ENCODE measurements around the gene ZMYND15.
A peak's percentile ranks its signal among the peaks of the same experiment; 100 is the strongest.

Gene ZMYND15

DNA sequence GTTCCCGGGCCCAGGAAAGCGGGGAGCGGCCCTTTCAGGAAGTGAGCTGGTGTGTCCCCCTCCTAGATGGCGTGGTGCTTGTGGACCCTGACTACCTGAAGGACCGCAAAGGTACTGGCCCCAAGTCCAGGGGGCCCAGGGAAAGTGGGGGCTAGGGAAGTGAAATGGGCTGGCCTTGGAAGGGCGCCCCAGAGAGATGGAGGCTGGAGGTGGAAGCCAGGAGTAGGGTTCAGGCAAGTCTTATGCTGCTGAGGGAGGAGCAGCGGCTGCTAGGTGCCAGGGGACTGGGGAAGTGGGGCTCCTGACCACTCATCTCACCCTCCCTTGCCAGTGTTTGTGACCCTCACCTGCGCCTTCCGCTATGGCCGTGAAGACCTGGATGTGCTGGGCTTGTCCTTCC lies 23.6 kb upstream of the ZMYND15 start:
- DNase-seq: no peak

DNA sequence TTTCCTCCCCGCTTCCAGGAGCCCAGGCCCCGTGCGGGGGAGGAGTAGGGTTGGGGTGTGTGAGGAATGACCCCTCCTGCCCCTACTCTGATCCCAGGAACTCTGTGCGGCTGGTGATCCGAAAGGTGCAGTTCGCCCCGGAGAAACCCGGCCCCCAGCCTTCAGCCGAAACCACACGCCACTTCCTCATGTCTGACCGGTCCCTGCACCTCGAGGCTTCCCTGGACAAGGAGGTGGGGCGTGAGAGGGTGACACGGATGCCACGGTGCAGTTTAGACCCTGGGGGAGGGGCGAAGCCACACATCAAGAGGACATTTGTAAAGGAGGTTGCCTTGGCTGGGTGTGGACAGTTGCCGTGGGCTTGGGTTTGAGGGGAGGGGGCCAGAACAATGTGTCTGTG lies 21.8 kb upstream of the ZMYND15 start:
- no peak for DNase-seq

DNA sequence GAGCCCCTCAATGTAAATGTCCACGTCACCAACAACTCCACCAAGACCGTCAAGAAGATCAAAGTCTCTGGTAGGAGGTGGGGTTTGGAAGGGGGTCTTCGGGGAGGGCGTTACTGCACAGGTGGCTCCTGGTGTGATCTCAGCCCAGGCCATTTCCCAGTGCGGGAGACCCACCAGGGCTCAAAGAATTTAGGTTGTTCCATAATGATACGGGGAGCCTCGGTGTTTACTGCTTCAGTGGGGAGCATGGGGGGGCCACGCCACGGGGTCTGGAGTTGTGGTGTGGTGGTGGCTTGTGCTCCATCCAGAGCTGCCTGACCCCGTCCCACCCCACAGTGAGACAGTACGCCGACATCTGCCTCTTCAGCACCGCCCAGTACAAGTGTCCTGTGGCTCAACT lies 21.4 kb upstream of the ZMYND15 start:
- no peak for DNase-seq

DNA sequence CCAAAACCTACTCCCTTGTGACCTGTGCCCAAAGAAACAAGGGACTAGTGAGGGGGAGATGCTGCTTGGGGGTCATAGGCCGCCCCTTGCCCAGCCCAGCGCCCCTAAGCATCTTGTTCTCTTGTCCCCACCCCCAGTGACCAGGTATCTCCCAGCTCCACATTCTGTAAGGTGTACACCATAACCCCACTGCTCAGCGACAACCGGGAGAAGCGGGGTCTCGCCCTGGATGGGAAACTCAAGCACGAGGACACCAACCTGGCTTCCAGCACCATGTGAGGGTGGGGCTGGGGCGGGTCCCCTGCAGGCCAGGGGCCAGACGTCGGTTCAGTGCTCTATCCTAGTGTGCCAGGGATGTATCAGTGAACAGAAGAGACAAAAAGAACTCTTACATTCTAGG lies 20.5 kb upstream of the ZMYND15 start:
- no peak for DNase-seq

DNA sequence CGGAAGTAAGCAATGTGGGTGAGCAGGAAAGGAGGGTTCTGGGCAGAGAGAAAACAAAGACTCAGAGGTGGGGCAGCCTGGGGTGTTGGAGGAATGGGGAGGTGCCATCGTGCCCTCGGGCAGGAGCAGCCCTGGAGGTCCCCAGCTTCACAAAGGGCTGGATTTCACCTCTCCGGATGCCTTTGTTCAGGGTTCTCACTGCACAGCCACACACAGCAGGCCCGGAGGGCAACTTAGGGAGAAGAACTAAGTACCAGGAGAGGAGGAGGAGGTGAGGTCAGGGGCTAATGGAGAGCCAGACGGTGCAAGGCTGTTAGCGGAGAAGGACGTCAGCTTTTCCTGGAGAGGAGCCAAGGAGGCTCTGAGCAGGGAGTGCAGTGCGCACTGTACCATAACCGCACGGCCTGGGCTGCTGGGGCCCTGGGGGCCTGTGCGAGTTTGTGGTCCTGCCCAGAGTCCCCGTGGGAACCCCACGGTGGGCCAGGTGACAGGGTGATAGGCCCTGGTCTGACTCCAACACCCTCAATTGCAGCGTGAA lies 19.9 kb upstream of the ZMYND15 start:
- DNase-seq: peak; percentile 35

DNA sequence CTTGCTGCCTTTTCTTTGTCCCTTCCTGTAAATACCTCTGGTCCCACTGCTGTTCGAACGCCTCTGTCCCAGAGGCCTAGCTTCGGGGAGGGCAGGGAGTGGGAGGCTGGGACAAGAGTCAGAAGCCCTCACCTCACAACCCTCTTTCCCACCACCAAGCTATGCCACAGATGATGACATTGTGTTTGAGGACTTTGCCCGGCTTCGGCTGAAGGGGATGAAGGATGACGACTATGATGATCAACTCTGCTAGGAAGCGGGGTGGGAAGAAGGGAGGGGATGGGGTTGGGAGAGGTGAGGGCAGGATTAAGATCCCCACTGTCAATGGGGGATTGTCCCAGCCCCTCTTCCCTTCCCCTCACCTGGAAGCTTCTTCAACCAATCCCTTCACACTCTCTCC lies 18.8 kb upstream of the ZMYND15 start:
- no peak for DNase-seq

DNA sequence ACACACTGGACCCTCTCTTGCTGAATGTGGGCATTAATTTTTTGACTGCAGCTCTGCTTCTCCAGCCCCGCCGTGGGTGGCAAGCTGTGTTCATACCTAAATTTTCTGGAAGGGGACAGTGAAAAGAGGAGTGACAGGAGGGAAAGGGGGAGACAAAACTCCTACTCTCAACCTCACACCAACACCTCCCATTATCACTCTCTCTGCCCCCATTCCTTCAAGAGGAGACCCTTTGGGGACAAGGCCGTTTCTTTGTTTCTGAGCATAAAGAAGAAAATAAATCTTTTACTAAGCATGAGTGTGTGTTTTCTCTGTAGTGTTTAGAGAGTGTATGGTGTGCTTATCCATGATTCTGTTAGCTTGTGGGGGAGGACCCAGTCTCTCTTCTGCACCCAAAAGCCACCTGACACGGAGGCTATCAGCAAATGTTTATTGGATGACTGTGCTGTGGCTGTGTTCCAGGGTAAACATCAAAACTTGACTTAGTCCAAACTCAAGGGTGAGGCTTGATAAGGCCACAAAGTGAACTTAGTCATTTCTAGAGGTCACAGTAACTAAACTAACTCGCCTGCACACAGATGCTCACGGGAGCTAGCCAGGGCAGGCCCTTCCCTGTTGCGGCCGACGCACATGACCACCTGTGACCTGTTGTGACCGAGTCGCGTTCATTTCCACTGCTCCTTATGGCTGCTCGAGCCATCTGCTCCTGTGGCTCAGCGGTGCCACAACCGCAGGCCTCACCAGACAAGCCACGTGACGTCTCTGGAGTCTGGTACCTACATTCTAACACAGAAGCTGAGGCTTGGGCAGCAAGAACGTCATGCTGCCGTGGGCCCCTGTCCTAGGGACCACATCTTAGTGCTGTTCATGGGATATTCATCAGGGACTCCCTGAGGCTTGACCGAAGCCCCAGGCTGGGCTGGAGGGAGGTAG lies 18.2 kb upstream of the ZMYND15 start:
- DNase-seq: peak; percentile 29

DNA sequence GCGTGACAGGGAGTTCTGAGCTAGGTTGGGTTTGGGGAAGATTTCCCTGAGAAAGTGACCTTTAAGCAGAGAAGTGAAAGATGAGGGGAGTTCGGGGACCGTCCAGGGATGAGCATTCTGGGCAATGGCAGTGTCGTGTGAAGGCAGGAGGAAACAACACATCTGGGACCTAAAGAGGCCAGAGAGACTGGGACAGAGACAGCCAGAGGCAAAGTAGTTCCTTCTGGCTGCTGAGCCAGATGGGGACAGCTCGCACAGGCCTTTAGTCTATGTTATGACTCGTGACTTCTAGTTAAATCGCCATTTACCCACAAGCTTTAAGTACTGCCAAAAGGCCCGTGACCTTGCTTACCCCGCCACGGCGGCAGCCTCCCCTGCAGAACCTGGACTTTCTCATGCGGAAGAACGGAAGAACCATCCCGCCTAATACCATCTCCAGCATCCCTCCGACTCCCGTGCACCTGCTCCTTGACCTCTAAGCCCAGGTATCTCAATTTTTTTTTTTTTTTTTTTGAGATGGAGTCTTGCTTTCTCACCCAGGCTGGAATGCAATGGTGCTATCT lies 16.9 kb upstream of the ZMYND15 start:
- DNase-seq: no peak

DNA sequence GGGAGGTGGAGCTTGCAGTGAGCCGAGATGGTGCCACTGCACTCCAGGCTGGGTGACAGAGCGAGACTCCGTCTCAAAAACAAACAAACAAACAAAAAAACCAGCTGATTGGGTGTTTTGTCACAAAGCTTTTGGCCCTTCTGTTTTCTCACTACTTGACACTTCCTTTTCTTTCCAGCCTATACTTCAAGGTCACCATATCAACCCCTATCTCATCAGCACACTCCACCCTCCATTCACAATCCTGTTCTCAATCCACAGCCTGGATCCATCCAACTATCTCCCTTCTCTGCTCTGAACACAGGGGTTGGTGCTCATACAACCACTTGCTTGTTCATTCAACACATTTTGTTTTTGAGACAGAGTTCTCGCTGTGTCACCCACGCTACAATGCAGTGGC lies 15.0 kb upstream of the ZMYND15 start:
- no peak for DNase-seq

DNA sequence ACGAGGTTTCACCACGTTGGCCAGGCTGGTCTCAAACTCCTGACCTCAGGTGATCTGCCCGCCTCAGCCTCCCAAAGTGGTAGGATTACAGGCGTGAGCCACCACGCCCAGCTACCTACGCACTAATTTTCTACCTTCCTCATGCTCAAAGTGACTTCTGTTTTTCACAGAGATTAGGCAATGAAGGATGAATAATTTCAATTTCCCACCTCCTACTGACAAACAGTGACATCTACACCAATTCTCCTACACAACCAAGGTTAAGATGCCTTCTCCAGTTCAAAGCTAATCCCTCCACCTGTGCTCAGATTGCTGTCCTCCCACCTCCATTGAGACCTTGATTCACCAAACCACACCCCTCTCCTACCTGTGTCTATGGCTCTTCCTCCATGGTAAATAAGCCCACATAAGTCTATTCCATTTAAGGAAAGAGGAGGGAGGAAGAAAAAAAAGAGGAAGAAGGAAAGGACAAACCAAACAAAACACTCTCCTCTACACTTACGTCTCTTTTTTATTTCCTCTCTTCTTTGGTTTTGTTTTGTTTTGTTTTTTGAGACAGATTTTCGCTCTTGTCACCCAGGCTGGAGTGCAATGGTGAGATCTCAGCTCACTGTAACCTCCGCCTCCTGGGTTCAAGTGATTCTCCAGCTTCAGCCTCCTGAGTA lies 13.9 kb upstream of the ZMYND15 start:
- DNase-seq: no peak

DNA sequence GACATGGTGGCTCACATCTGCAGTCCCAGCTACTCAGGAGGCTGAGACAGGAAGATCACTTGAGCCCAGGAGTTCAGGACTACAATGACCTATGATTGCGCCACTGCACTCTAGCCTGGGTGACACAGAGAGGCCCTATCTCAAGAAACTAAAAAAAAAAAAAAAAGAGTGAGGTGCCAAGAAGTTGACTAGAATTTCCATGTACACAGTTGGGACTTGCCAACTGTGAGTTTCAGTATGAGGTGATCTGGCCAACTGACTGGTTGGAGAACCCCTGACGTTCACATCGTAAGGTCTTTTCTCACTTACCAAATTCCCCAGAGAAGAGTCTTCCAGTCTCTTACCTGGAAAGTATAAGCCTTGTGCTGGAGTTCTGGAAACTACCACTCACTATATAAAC lies 11.5 kb upstream of the ZMYND15 start:
- no peak for DNase-seq

DNA sequence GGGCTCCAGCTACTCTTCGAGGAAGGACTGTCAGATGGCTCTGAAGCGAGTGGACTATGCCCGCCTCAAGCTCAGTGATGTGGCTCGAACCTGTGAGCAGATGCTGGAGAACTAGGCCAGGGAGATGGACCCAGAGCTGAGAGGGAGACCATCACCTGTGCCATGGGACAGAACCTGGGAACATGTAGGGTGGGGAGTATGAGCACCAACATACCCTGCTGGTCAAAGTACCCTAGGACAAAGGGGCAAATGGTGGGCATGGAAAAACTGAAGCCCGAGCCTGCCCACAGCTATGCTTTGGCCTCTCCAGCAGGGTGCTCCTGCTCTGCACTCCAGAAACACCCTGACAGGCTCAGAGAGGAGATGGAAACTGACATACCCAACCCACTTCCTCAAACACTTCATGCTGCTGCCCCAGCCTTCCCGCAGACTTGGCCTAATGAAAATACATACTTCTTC lies 6.5 kb upstream of the ZMYND15 start:
- DNase-seq: no peak

DNA sequence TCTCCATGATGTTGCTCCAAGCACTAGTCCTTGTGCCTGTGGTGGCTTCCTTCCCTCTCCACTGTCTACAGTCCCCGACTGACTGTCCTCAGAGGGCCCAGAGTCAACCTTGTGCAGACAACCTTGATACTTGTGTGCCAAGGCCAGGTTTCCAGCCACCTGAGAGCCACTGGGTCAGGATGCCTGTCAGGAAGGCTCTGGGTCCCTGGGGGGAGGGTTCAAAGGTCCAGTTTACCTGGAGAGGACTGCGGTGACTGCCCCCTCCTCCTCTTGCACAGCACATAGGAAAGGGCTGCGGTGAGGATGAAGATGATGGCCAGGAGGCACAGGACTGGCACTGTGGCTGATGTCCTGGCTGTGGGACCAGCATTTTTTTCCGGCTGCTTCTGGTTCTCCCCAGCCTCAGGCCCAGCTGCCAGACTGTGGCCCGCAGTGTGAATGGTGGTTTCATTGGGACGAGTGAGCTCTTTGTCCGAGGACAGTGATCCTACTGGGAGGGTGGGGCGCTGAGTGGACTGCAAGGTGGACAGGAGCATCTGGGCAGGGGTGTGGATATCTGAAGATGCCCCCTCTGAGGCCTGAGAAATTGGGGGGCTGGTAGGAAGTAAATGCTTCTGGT lies 4.7 kb upstream of the ZMYND15 start:
- no peak for DNase-seq

DNA sequence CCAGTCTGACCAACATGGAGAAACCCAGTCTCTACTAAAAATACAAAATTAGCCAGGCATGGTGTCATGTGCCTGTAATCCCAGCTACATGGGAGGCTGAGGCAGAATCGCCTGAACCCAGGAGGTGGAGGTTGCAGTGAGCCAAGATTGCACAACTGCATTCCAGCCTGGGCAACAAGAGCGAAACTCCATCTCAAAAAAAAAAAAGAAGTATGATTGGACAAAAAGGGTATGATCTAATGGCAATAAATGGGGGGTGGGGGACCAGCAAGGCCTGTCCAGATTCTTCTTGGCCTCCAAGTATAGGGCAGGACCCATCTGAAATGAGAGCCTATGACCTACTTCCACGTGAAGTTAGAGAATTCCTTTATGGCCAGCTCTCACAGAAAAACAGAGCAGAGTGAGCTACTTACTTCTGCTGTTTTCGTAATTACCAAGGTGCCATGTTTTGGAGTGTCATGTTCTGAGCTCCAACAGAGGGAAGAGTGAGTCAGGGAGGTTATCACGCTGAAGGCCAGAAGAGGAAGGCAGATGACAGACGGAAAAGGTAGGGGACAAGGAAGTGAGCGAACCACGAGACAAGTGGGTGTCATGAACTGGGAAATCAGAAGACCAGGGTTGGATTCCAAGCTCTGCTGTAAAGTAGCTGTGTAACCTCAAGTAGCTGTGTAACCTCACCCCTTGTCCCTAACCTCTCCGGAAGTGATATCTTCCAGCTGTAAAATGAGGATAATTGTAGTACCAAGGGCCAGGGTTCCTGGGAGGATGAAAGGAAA lies 3.6 kb upstream of the ZMYND15 start:
- DNase-seq: no peak

DNA sequence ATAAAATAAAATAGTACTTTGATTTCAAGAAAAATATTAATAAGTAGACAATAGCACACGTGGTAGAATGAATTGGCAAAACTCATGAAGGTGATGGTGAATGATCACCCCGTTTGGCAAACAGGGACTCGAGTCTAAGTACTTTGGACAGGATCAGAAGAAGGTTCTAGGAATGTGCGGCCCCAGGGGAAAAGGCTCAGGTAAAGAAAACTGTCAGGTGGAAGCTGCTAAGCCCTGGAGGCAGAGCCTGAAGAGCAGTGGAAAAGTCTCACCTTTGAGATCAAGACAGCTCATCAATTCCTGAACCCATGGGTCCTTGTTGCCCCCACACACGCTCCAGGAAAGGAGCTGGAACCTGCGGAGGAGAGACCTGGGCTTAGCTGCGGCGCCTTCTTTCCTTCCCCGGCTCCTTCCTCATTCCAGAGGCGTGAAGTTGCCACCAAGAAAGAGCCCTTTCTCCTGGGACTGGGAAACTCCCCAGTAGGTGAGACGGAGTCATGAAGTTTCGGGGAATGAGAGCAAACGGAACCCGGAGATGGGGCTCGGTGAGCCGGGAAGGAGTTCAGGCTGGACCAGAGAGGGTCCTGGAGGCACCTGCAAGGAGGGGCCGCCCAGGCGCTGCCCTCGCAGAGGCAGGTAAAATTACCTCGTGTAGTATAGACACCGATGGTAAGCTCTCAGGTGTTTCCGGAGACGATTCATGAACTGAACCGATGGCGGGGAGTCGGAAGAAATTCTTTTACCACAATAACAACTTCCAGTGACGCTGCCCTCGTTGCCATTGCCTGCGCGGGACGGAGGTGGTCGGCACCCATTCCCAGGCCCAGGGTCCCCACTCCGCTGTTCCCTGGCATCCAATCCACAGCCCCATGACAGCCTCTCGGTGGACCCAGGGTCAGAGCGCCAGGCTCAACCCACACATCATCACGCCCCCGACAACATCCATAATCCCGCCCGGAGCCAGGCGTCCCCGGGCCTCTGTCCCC lies 1.2 kb upstream of the ZMYND15 start:
- no peak for DNase-seq

DNA sequence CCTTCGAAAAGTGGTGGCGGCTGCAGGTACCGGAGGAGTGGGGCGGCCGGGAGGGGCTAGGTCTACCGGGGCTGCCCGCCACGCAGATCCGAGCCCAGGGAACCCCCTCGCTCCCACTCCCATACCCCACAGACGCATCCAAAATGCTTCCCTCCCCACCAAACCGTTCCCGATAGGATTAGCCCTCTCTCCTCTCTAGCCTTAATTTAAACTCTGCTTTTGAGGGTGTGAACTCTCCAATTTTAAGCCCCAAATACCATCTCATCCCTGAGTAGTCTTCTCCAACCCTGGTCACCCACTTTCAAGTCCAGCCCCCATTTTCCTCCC lies 355 bp downstream of the ZMYND15 start:
- no peak for DNase-seq

DNA sequence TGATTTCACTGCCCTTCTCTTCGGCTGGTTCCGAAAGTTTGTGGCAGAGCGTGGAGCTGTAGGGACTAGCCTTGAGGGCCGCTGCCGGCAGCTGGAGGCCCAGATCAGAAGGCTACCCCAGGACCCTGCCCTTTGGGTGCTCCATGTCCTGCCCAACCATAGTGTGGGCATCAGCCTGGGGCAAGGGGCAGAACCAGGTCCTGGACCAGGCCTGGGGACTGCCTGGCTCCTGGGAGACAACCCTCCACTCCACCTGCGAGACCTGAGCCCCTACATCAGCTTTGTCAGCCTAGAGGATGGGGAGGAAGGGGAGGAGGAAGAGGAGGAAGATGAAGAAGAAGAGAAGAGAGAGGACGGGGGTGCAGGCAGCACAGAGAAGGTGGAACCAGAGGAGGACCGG lies 951 bp downstream of the ZMYND15 start:
- DNase-seq: no peak

DNA sequence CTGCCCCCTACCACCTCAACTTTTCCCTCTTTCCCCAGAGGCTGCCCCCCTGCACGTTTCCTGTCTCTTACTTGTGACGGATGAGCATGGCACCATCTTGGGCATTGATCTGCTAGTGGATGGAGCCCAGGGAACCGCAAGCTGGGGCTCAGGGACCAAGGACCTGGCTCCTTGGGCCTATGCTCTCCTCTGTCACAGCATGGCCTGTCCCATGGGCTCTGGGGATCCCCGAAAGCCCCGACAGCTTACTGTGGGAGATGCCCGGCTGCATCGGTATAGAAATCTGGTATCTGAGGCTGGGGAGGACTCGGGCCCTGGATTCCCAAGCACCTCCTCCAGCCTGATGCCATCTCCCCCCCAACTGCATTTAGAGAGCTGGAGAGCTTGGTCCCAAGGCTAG lies 1.9 kb downstream of the ZMYND15 start:
- no peak for DNase-seq

DNA sequence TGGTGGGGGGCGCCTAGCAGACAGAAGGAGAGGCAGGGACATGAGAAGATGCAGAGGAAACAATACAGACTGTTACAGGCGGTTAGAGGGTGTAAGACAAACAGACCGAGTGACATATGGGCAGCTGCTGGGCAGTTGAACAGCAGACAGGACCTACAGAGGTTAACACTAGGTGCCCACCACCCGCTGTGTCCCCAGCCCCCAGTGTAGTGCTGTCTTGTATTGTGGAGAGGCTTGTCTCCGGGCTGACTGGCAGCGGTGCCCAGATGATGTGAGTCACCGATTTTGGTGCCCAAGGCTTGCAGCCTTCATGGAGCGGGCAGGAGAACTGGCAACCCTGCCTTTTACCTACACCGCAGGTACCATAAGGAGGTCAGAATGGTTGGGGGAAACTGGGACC lies 2.5 kb downstream of the ZMYND15 start:
- no peak for DNase-seq

DNA sequence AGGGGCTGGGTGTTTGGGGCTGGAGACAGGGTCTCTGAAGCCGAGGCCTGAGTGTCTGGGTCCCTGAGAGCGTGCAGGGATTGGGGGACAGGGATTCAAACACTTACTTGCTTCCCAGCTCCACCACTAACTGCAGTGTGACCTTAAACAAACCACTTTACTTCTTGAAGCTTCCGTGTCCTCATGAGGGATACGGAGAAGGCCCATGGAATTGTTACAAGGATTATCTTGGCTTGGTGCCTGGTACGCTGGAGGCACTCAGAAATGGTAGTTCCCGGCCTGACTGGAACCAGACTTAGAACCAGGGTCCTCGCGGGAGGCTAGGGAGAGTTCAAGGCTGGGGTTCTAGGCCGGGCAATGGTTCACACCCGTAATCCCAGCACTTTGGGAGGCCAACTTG lies 3.0 kb downstream of the ZMYND15 start:
- no peak for DNase-seq

DNA sequence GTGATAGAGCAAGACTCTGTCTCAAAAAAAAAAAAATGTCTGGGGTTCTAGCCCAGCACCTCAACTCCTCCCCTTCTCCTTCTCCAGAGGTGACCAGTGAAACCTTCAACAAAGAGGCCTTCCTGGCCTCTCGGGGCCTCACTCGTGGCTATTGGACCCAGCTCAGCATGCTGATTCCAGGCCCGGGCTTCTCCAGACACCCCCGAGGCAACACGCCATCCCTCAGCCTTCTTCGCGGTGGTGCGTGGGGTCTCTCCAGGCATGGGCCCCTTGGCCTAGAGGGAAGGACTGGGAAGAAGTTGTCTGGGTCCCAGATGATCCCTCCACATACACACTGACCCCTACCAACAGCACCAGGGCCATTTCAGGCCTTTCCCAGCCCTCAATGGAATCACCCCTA lies 3.6 kb downstream of the ZMYND15 start:
- DNase-seq: no peak

All from NCI-H2171 (cell line).